HEK293T (cell line): ENCODE results near the gene CBFA2T2.

ENCODE experiments used
- ARNT ChIP-seq: fragments of 450-650 bp; IDR thresholded peaks from 2 replicates; pipeline ENCODE4 v1.6.1; 2017; ENCODE audit warnings: mild to moderate bottlenecking
- BHLHE40 ChIP-seq: fragments of 450-650 bp; IDR thresholded peaks from 2 replicates; pipeline ENCODE4 v1.6.1; 2016; ENCODE audit warnings: mild to moderate bottlenecking, moderate library complexity, borderline replicate concordance
- CTBP1 ChIP-seq: fragments of 450-650 bp; IDR thresholded peaks from 2 replicates; pipeline ENCODE4 v1.6.1; 2016; ENCODE audit warnings: borderline replicate concordance
- ELF4 ChIP-seq: fragments of 450-650 bp; IDR thresholded peaks from 2 replicates; pipeline ENCODE4 v1.6.1; 2017; ENCODE audit warnings: antibody characterized with exemption
- FOXK2 ChIP-seq: fragments of 450-650 bp; IDR thresholded peaks from 2 replicates; pipeline ENCODE4 v1.6.1; 2016; ENCODE audit warnings: mild to moderate bottlenecking
- FOXM1 ChIP-seq: fragments of 450-650 bp; IDR thresholded peaks from 2 replicates; pipeline ENCODE4 v1.6.1; 2017; ENCODE audit warnings: mild to moderate bottlenecking, borderline replicate concordance
- HDGF ChIP-seq: fragments of 450-650 bp; IDR thresholded peaks from 2 replicates; pipeline ENCODE4 v1.6.1; 2017; ENCODE audit warnings: antibody characterized with exemption, borderline replicate concordance
- L3MBTL2 ChIP-seq: fragments of 450-650 bp; conservative IDR thresholded peaks from 2 replicates; pipeline ENCODE4 v1.6.1; 2016; ENCODE audit warnings: mild to moderate bottlenecking
- NFRKB ChIP-seq: fragments of 450-650 bp; IDR thresholded peaks from 2 replicates; pipeline ENCODE4 v1.6.1; 2016; ENCODE audit warnings: mild to moderate bottlenecking, moderate library complexity
- PKNOX1 ChIP-seq: fragments of 450-650 bp; IDR thresholded peaks from 2 replicates; pipeline ENCODE4 v1.6.1; 2016
- SP1 ChIP-seq: fragments of 450-650 bp; IDR thresholded peaks from 2 replicates; pipeline ENCODE4 v1.6.1; 2017
- SUZ12 ChIP-seq: fragments of 450-650 bp; IDR thresholded peaks from 2 replicates; pipeline ENCODE4 v1.6.1; 2016; ENCODE audit warnings: mild to moderate bottlenecking
- TARDBP ChIP-seq: fragments of 450-650 bp; IDR thresholded peaks from 2 replicates; pipeline ENCODE4 v1.6.1; 2016
- ZNF384 ChIP-seq: fragments of 450-650 bp; IDR thresholded peaks from 2 replicates; pipeline ENCODE4 v1.6.1; 2016

- TF ChIP-seq ARNT, result no peak
- TF ChIP-seq ZNF384, result no peak
- TF ChIP-seq SP1, result no peak
- TF ChIP-seq PKNOX1, result peak; percentile 43; the same call in 1 of the 2 replicates
- TF ChIP-seq BHLHE40, result no peak
- no peak for TF ChIP-seq HDGF
- TF ChIP-seq SUZ12, result no peak
- peak; percentile 25; the same call in 1 of the 2 replicates for TF ChIP-seq ELF4
- TF ChIP-seq NFRKB, result no peak
- TF ChIP-seq FOXM1, result no peak
- no peak for TF ChIP-seq CTBP1
- no peak for TF ChIP-seq TARDBP
- peak; percentile 65 for TF ChIP-seq L3MBTL2
- no peak for TF ChIP-seq FOXK2
These were observed 337 bp upstream of the CBFA2T2 start for GRCh38 chr20:33489495-33490022.
